DMS53 treated with DMSO at 0.1 percent for 48 hours (cell line): ENCODE measurements around the gene RSPH9.

Experiments used
- DNase-seq: peaks from one replicate; lab custom pipeline; 2025; ENCODE audit not compliant: unreplicated experiment; lab: John Stamatoyannopoulos, UW

The RSPH9 gene

GRCh38 chr6:43707767-43708166 is 62.9 kb downstream of the RSPH9 start:
- DNase-seq: no peak

GRCh38 chr6:43708860-43709653 is 64.2 kb downstream of the RSPH9 start:
- DNase-seq: peak; percentile 20

GRCh38 chr6:43709654-43710303 is 64.9 kb downstream of the RSPH9 start:
- DNase-seq: no peak

GRCh38 chr6:43710576-43710975 is 65.7 kb downstream of the RSPH9 start:
- no peak for DNase-seq

GRCh38 chr6:43712579-43712978 is 67.7 kb downstream of the RSPH9 start:
- DNase-seq: no peak

- no peak for DNase-seq
Measured at GRCh38 chr6:43713643-43714310, 68.9 kb downstream of the RSPH9 start.

GRCh38 chr6:43714311-43715055 is 69.6 kb downstream of the RSPH9 start:
- DNase-seq: no peak

GRCh38 chr6:43715056-43715788 is 70.4 kb downstream of the RSPH9 start:
- no peak for DNase-seq

GRCh38 chr6:43716099-43716498 is 71.3 kb downstream of the RSPH9 start:
- no peak for DNase-seq

GRCh38 chr6:43717389-43717788 is 72.6 kb downstream of the RSPH9 start:
- no peak for DNase-seq

GRCh38 chr6:43717822-43718221 is 73.0 kb downstream of the RSPH9 start:
- no peak for DNase-seq

GRCh38 chr6:43718387-43719105 is 73.7 kb downstream of the RSPH9 start:
- DNase-seq: no peak

GRCh38 chr6:43719511-43719910 is 74.7 kb downstream of the RSPH9 start:
- DNase-seq: no peak

GRCh38 chr6:43720999-43721398 is 76.2 kb downstream of the RSPH9 start:
- no peak for DNase-seq
